ENCODE results near the gene RALGPS1.

Gene RALGPS1

DNA sequence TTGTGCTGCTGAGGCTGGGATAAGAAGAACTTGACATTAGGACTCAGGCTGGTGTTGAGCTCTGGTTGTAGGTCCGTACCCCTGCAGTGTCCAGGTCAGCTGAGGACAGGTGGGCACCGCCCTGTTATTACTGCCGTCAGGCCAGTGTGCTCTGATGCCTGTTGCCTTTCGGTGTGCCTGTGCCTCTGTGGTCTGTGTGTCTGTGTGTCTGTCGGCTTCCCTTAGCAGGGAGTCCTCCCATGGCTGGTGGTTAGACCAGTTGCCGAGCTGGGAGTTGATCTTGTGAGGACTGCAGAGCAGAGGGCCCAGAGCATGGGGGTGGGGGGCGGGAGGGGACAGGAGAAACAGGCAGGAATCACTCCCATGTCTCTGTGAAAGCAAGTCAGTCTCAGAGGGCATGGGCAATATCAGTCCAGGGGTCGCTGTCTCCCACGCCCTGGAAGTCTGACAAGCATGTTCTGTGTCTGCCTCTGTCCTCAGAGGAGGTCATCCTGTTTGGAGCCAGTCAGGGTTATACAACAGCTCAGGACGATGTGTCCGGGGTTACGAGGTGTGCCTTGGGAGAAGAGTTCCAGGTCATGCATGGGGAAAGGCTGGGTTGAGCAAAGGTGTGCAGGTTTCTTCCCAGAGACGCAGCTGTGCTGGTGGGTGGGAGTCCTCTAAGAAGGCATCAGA is 282.7 kb downstream of the RALGPS1 start:
- no peaks in the 10 kb centered on the region for H3K36me3 ChIP-seq
- no peak for TF ChIP-seq Cebpa-rat (IDR thresholded peaks at IDR 0.05)
- H3K4me1 ChIP-seq, result peaks cover 0 to 19% (median 6%) of the 10 kb centered on the region in 10 experiments; a peak in 6 of 20 replicates
- H3K9ac ChIP-seq, result no peak overlapping the region
- H3K4me2 ChIP-seq, result no peak overlapping the region
- H3K27me3 ChIP-seq, result peaks cover 0 to 69% (median 0%) of the 10 kb centered on the region in 11 experiments; a peak in 4 of 22 replicates
- H3K27ac ChIP-seq, result peak overlapping the region in 1 of 11 experiments; percentile 60; a peak in 2 of 22 replicates
- peaks cover 0 to 48% (median 0%) of the 10 kb centered on the region in 11 experiments; a peak in 5 of 22 replicates for H4K20me1 ChIP-seq
- H3K4me3 ChIP-seq, result no peak overlapping the region
- H3K9me3 ChIP-seq (replicated peaks in 1 of 11), result no peaks in the 10 kb centered on the region

DNA sequence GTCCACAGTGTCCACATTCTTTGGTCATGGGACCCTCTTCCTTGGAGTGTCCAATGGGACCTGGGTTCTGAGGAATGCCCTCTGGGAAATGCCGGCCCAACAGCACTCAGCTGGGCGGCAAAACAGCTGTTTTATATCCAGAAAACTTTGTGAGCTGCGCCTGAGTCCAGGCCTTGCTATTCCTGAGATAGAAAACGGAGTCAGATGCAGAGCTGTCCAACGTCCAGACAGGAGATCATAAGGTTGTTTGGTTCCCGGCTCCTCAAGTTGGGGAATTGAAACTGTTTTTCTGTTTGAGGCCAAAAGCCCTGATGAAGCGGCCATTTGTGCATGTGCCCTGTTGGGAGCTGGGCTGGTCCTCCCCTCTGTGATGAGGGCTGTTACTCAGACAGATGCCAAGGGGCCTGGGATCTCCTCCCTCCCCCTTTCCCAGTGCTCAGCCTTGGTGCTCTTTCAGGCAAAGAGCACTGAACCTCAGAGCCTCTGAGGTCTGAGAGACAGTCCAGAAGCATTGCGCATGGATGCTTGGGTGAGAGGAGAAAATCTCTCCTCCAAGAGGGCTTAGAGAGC is 283.4 kb downstream of the RALGPS1 start:
- H3K4me2 ChIP-seq, result 0 out of 22 replicates have a peak overlapping the region, but pooled peaks of 2 of the 11 experiments have one; percentile 15 to 20
- H3K4me3 ChIP-seq, result no peak overlapping the region
- no peaks in the 10 kb centered on the region for H3K36me3 ChIP-seq
- H4K20me1 ChIP-seq, result peaks cover 0 to 52% (median 0%) of the 10 kb centered on the region in 11 experiments; a peak in 5 of 22 replicates
- H3K27ac ChIP-seq, result peak overlapping the region in 3 of 11 experiments; percentile 28 to 61 (median 60); a peak in 6 of 22 replicates
- peak overlapping the region in 3 of 11 experiments; percentile 21 to 50 (median 27); a peak in 3 of 22 replicates for H3K9ac ChIP-seq
- no peak for TF ChIP-seq Cebpa-rat (IDR thresholded peaks at IDR 0.05)
- no peaks in the 10 kb centered on the region for H3K9me3 ChIP-seq (replicated peaks in 1 of 11)
- H3K27me3 ChIP-seq, result peaks cover 0 to 63% (median 0%) of the 10 kb centered on the region in 11 experiments; a peak in 4 of 22 replicates
- H3K4me1 ChIP-seq, result peaks cover 0 to 19% (median 6%) of the 10 kb centered on the region in 10 experiments; a peak in 6 of 20 replicates

DNA sequence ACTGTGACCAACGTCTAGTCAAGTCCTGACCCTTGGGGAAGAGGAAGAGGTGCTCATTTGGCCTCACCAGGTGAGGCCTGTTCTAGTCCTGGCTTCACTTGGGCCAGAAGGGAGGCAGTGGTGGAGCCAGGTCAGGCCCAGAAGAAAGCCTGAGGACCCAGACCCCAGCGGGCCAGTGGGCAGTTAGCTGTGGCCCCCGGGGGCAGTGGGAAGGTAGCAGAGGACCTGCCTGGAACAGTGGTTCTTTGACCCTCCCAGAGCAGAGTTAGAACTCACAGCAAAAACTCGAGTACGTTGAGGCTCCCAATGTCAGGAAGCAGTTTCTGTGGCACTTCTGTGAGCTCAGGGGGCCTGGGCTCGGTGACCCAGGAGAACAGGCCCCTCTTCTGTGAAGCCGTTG is 284.0 kb downstream of the RALGPS1 start:
- Histone ChIP-seq H3K4me1 (peaks cover 0 to 19% (median 6%) of the 10 kb centered on the region in 10 experiments; a peak in 6 of 20 replicates), H3K4me2 (peak overlapping the region in 2 of 11 experiments; percentile 15 to 20; a peak in 1 of 22 replicates), H3K36me3 (no peaks in the 10 kb centered on the region), H3K4me3 (no peak overlapping the region), H3K9me3 (replicated peaks in 1 of 11) (no peaks in the 10 kb centered on the region), H3K27me3 (peaks cover 0 to 56% (median 0%) of the 10 kb centered on the region in 11 experiments; a peak in 4 of 22 replicates), H4K20me1 (peaks cover 0 to 52% (median 0%) of the 10 kb centered on the region in 11 experiments; a peak in 5 of 22 replicates), H3K9ac (peak overlapping the region in 3 of 11 experiments; percentile 21 to 50 (median 27); a peak in 3 of 22 replicates), H3K27ac (peak overlapping the region in 4 of 11 experiments; percentile 7 to 61 (median 44); a peak in 6 of 22 replicates)
- no peak for TF ChIP-seq Cebpa-rat (IDR thresholded peaks at IDR 0.05)

DNA sequence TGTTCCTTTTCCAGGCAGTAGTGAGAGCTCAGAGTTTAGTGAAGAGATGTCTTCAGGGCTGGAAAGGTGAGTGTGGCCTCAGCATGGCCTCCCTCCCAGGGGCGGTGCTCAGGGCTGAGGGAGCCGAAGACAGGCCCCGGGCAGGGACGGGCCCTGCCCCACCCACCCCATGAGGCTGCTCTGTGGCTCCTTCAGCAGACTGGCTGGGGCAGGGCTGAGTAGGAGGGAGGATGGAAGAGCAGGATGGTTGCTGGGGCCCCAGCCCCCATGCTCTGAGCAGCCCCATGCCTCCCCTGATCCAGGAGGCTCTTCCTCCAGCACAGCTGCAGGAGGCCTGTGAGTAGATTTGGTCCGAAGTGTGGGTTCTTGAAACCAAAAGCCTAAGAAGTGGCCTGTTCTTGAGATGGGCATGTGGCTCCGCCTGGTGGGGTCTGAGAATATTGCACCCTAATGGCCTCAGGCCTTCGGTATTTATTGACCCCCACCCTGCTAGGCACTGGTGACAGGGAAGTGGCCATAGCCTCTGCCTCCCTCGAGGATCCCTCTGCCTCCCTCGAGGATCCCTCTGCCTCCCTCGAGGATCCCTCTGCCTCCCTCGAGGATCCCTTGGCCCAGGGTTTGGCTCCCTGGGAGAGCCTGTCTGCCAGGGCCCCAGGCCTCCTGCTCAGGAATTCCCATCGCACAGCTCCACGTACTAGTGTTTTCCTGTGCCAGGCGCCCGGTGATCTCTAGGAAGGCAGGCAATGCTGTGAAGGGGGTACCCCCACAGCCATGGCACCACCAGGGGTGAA is 284.6 kb downstream of the RALGPS1 start:
- Histone ChIP-seq H4K20me1 (peaks cover 0 to 52% (median 0%) of the 10 kb centered on the region in 11 experiments; a peak in 5 of 22 replicates), H3K9me3 (replicated peaks in 1 of 11) (no peaks in the 10 kb centered on the region), H3K27me3 (peaks cover 0 to 50% (median 0%) of the 10 kb centered on the region in 11 experiments; a peak in 4 of 22 replicates), H3K4me3 (no peak overlapping the region), H3K4me1 (peaks cover 0 to 19% (median 6%) of the 10 kb centered on the region in 10 experiments; a peak in 6 of 20 replicates), H3K4me2 (peak overlapping the region in 2 of 11 experiments; percentile 15 to 20; a peak in 1 of 22 replicates), H3K27ac (peak overlapping the region in 4 of 11 experiments; percentile 7 to 61 (median 44); a peak in 6 of 22 replicates), H3K36me3 (no peaks in the 10 kb centered on the region), H3K9ac (peak overlapping the region in 3 of 11 experiments; percentile 21 to 50 (median 27); a peak in 5 of 22 replicates)
- TF ChIP-seq Cebpa-rat (IDR thresholded peaks at IDR 0.05), result no peak

DNA sequence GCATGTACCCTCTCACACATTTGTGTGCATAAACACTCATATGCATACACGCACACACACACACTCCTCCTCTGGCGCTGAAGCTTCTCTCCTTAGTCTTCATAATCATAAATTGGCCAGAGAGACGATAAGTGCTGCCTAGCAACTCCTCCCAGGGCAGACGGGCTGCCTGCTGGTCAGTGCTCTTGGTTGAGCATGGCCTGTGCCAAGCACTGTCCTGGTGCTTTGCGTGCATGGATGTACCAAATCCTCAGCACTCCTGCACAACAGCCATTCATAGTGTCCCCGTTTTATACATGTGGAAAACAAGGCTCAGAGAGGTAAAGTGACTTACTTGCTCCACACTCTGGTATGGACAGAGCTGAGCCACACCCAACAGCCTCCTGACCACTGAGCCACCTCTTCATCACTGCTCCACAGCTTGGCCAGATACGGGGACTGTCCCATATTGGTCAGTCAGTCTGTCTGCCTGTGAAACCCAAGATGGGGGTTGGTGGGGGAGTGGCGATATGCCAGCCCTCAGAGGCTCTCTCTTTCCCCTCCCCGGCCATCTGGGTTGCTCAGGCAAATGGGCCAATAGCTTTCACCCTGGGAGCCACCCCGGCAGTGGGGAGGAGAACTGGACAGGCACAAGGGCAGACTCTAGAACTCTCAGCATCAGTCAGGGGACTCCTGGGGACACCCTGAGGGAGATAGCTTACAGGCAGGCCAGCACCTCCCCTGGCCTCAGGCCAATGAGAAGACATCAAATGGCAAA is 285.7 kb downstream of the RALGPS1 start:
- no peaks in the 10 kb centered on the region for H3K9me3 ChIP-seq (replicated peaks in 1 of 11)
- H3K4me2 ChIP-seq, result no peak overlapping the region
- peaks cover 0 to 17% (median 5%) of the 10 kb centered on the region in 10 experiments; a peak in 6 of 20 replicates for H3K4me1 ChIP-seq
- H4K20me1 ChIP-seq, result peaks cover 0 to 53% (median 0%) of the 10 kb centered on the region in 11 experiments; a peak in 5 of 22 replicates
- H3K9ac ChIP-seq, result no peak overlapping the region
- peaks cover 0 to 45% (median 0%) of the 10 kb centered on the region in 11 experiments; a peak in 4 of 22 replicates for H3K27me3 ChIP-seq
- no peak overlapping the region for H3K4me3 ChIP-seq
- TF ChIP-seq Cebpa-rat (IDR thresholded peaks at IDR 0.05), result no peak
- H3K36me3 ChIP-seq, result no peaks in the 10 kb centered on the region
- no peak overlapping the region for H3K27ac ChIP-seq

DNA sequence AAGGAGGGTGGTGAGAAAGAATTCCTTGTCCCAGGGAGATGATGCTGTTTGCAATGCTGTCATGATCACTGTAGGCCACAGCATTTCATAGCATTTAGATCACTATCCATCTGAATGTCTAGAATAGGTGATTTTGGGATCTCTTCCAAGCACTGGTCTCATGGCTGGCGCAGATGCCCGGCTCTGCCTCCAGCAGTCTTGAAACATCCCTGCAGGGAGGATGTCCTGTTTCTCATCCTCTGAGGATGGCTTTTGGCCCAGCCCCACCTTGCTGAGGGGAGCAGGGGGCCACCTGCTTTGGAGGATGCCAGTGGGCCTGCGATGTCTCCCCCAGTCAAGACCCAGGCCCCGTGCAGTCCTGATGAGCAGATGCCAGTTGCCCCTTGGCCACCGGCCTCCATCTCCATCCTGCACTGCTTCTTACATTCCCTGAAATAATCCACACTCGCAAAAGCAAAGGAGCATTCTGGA is 286.5 kb downstream of the RALGPS1 start:
- Histone ChIP-seq H3K4me1 (peaks cover 0 to 15% (median 5%) of the 10 kb centered on the region in 10 experiments; a peak in 5 of 20 replicates), H3K4me3 (no peak overlapping the region), H3K4me2 (no peak overlapping the region), H3K9me3 (replicated peaks in 1 of 11) (no peaks in the 10 kb centered on the region), H3K36me3 (no peaks in the 10 kb centered on the region), H3K27ac (no peak overlapping the region), H3K27me3 (peaks cover 0 to 42% (median 0%) of the 10 kb centered on the region in 11 experiments; a peak in 4 of 22 replicates), H4K20me1 (peaks cover 0 to 49% (median 0%) of the 10 kb centered on the region in 11 experiments; a peak in 5 of 22 replicates), H3K9ac (no peak overlapping the region)
- TF ChIP-seq Cebpa-rat (IDR thresholded peaks at IDR 0.05), result no peak

DNA sequence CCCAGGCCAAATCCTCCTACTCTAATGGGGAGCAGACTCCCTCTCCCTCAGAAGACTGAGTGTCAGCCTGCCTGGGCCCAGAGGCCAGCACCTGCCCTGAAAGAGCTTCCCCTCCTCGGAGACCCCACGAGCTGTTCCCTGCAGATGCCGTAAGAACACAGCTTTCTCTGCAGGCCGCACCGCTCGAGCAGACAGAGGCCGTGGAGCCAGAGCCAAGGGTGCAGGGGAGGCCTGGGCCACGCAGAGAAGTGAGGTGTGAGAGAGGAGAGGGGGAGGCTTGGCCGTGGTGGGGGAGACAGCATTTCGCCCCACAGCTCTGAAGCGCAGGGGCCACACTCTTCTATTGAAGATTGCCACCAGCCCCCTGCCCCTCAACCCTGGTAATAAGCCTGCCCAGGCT is 287.1 kb downstream of the RALGPS1 start:
- no peak overlapping the region for H3K27ac ChIP-seq
- H3K9me3 ChIP-seq (replicated peaks in 1 of 11), result no peaks in the 10 kb centered on the region
- H3K4me2 ChIP-seq, result no peak overlapping the region
- H4K20me1 ChIP-seq, result peaks cover 0 to 43% (median 0%) of the 10 kb centered on the region in 11 experiments; a peak in 5 of 22 replicates
- no peaks in the 10 kb centered on the region for H3K36me3 ChIP-seq
- peaks cover 0 to 15% (median 5%) of the 10 kb centered on the region in 10 experiments; a peak in 5 of 20 replicates for H3K4me1 ChIP-seq
- H3K27me3 ChIP-seq, result peaks cover 0 to 35% (median 0%) of the 10 kb centered on the region in 11 experiments; a peak in 4 of 22 replicates
- H3K9ac ChIP-seq, result no peak overlapping the region
- no peak for TF ChIP-seq Cebpa-rat (IDR thresholded peaks at IDR 0.05)
- H3K4me3 ChIP-seq, result no peak overlapping the region
